ENCODE data around the gene PTPN14.
A peak's percentile ranks its signal among the peaks of the same experiment; 100 is the strongest.
"Not testable (repeated sequence)": the region's sequence is repeated elsewhere in the genome, so short reads cannot be mapped to it uniquely, and the experiment has no call there.

PTPN14 gene

DNA sequence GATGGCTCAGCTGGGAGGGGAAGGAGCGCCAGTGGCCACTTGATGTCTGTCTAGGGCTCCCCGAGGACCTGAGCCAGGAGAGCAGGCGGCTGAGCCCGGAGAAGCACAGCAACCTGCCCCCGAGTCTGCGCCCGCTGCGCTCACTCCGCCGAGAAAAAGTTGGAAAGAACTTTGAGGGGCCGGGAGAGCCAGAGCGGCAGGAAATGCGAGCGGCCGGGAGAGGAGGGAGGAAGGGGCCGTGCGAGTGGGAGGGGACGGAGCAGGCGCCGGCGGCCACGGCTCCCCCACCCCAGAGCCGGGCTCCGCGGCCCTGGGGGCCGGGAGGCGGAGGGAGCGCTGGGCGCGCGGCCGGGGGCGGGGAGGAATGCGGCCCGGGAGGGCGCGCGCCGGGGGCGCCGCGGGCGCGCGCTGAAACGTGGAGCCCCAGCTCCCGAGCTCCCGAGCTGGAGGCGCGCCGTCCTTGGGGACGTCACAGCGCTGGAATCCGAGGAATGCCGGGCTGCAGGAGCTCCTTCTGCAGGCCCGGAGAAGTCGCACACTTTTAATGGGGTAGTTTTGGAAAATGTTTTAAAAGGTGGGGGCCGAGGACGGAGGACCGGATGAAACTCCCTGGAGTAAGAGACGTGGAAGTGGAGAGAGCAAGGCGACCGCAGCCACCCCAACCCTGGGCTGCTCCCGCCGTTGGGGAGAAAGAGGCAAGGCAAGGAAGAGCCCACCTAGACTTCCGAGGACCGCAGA lies at the start of gene PTPN14:
Gene PTPN14 (minus strand): TSS at position 167 of the 738 bp plus-strand sequence. CDS start 86,799 bp downstream, outside the sequence.
- DNase-seq: peak; percentile 93

DNA sequence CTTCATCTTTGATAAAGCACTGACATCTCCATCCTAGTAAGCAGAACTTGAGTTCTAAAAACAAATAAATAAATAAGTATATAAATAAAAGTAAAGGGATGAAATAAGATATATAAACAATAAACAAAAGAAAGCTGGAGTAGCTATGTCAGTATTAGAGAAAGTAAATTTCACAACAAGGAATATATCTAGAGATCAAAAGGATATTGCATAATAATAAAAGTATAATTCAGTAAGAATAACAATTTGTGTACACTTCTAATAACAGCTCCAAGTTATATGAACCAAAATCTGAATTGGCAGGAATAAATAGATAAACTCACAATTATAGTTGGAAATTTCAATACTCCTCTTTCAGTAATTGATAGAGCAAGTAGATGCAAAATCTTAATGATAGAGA lies 41.8 kb upstream of the PTPN14 start:
- DNase-seq: no peak

DNA sequence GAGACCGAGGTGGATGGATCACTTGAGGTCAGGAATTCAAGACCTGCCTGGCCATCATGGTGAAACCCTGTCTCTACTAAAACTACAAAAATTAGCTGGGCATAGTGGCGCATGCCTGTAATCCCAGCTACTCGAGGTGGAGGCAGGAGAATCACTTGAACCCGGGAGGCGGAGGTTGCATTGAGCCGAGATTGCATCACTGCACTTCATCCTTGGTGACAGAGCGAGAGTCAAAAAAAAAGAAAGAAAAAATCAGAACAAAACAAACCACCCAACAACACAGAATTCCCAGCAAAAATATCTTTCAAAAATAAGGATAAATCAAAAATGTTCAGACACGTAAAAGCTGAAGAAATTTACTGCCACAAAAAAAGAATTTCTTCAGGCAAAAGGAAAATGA lies 40.5 kb upstream of the PTPN14 start:
- DNase-seq: not testable (repeated sequence)

DNA sequence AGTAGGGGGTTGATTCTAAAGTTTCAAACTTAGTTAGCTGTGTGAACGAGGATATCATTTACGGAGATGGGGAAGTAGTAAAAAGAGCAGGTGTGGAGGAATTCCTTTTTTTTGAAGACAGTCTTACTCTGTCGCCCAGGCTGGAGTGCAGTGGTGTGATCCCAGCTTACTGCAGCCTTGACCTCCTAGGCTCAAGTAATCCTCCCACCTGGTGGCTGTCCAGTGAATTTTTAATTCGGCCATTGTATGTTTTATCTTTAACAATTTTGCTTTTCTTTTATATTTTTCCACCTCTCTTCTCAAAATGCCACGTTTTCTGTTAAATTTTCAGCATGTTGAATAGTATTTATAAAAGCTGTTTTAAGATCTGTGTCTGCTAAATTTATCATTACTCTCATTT lies 39.3 kb upstream of the PTPN14 start:
- DNase-seq: no peak

DNA sequence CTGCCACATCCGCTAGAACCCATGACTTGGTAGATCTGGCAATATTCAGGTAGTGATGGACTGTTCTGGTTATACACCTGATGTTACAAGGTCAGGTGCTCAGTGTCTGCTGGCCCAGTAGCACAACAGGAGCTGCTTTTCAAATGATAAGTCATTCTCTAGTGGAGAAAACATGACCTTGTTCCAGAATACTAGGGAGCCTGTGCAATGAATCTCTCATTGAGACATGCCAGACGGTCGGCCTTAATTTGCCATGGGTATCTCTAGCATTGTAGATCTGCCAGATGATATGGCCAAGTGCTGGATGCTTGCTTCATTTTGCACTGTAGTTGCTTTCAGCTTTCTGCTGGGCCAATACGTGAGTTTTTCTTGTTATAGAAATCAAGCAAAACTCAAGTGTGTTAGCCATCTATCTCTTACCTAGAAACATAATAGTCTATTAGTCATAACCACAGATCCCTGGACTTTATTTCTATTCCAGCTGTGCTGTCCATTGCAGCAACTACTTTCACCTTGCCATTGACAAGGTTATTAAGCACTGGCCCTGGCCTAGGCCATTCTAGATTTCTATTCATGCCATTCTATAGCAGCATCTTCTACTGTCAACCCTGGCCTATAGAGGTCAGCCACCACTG lies 37.7 kb upstream of the PTPN14 start:
- no peak for DNase-seq

DNA sequence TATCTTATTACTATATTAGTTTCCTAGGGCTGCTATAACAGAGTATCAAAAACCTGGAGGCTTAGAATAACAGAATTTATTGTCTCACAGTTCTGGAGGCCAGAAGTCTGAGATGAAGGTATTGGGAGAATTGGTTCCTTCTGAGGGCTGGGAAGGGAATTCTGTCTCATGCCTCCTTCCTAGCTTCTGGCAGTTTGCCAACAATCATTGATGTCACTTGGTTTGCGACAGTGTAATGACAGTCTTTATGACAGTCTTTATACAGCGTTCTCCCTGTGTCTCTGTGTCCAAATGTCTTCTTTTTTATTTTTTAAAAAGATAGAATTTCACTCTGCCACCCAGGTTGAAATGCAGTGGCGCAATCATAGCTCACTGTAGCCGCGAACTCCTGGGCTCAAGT lies 35.8 kb upstream of the PTPN14 start:
- DNase-seq: no peak

DNA sequence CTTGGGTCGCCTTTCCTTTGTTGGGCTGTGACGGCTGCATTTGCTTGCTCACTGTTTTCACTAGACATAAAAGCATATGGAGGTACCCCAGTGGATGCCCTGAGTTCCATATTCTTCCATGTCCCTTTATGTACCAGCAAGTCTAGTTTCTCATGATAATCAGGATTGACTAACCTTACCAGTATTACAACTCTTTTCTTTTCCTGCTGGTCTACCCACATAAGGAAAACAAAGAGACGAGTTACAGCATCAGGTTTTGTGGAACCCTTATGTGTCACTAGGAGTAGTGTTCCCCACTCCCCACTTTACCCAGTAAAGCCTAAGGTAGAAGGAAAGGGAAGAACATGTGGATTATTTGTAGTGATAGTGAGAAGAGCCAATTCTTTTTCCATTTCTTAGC lies 35.2 kb upstream of the PTPN14 start:
- DNase-seq: no peak

DNA sequence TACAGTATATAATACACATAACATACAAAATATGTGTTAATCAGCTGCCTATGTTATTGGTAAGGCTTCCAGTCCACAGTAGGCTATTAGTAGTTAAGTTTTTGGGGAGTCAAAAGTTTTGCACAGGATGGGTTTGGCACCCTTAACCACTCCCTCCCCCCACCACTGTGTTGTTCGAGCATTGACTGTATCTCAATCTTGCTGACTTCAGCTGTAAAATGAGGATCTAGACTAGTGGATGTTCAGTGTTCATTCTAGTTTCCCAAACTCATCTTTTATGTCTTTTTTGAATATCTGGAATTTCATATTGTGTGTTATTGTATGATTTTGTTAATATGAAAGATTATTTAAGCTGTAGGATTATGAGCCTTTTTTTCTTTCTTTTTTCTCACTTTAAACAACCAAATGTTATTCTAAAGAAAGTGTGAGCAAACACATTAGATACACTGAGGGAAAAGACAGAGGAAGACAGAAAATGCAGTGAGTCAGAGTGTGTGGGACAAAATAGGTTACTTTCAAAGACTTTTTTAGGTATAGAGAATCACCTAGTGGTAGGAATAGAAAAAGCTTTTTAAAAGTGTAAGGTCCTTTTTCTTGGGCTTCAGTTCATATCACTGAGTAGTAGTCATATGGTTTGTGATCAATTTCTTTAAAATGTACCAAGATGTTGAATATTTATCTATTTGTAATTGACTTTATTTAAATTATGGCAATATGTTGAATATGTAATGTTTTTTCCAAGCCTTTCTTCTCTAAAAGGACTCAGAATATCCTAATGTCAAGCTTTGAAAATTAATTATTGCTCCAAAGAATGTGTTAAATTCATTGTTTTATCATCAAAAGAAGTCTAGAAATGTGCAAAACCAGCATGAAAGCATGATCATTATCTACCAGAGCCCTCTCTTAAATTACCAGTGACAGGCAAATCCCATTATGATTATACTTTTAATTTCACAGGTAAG lies 33.7 kb upstream of the PTPN14 start:
- DNase-seq: peak; percentile 85

DNA sequence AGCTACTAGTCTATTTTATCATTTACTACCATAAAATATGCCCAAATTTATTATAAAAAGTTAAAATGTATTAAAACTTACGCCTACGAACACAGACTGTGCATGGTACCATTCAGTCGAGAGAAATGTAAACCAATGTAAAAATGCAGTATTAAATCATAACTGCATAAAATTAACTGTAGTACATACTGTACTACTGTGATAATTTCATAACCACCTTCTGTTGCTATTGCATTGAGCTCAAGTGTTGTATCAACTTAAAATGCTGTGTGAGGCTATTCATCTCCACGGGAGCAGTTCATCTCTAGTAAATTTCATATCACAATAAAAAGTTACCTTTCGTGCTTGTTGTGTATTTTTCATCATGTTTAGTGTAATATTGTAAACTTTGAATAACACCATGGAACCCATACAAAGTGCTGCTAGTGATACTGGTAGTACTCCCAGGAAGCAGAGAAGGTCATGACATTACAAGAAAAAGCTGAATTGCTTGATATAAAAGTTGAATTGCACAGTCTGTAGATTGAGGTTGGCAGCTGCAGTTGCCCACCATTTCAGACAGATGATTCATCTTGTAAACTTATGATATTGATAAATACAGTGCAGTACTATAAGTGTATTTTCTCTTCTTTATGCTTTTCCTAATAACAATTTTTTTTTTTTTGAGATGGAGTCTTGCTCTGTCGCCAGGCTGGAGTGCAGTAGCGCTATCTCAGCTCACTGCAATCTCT lies 32.6 kb upstream of the PTPN14 start:
- no peak for DNase-seq

DNA sequence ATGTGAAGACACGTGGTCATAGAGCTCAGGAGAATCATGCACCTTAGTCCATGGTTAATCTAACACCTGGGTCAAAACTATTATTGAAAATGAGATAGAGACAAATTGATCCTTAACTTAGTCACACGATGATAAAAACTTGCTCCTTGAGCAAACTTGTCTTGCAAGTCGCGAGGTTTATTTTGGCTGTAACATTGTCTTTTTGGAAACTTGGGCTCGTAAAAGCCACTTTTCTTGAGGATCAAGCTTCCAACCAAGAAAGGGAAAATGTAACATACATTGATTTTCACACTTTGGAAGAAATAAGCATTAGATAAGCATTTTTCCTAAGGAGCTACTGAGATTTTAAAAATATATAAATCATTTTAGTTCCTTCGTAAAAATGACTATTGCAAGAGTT lies 31.7 kb upstream of the PTPN14 start:
- no peak for DNase-seq

DNA sequence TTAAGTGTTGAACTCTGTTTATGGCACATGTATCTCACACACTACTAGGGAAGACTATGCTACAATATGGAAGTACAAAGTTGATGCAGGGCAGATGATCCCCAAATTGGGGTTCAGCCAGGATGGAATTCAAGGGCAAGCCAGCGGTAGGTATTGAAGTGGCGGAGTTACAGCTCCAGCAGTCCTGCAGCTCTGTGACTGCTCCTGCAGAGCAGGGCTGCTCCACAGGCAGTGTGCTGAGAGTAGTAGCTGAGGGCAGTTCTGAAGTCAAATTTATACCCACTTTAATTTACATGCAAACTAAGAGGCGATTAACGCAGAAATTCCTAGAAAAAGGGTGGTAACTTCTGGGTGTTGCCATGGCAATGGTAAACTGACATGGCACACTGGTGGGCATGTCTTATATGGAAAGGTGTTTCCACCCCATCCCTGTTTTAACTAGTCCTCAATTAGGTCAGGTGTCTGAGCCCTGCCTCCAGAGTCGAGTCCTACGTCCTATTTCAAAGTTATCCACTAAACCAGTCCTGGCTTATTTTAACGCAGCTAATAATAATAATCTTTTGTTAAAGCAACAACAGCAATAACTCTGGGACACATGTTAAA lies 31.0 kb upstream of the PTPN14 start:
- DNase-seq: no peak

DNA sequence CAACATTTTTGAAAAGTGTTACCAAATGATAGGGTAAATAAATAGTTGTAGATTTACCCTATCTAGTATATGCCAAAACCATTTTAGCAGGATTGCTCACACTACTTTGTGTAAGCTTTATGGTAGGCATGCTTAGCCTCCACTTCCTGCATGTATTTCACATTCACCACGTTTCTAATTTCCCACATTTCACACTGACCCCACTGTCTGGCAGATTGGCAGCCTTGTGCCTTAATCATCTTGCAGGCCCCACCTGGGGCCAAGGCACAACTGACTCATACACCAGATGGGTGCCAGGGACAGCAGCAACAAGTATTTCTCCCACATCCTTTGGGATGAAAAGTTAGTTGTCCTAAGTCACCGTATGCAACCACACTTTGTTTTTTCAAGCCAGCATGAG lies 30.4 kb upstream of the PTPN14 start:
- DNase-seq: peak; percentile 72

DNA sequence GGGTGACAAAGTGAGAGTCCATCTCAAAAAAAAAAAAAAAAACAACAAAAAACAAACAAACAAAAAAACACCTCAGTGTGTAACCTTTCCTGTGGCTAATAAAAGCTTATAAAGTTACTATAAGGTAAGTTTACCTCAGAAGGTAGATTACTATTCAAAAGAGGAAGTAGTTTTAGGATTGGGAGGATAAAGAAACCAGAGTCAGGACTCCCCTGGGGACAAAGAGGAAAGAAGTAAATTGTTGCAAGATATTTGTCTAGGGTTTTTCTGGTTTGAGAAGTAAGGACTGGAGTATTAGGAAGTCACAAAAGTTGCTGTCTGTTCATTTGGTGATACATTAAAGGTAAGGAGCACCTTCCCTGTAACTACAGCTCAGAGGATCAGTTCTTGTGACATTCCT lies 27.8 kb upstream of the PTPN14 start:
- no peak for DNase-seq

DNA sequence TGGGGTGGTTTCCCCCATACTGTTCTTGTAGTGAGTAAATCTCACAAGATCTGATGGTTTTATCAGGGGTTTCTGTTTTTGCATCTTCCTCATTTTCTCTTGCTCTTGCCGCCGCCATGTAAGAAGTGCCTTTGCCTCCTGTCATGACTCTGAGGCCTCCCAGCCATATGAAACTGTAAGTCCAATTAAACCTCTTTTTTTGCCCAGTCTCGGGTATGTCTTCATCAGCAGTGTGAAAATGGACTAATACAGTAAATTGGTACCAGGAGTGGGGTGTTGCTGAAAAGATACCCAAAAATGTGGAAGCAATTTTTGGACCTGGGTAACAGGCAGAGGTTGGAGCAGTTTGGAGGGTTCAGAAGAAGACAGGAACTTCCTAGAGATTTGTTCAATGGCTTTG lies 24.7 kb upstream of the PTPN14 start:
- not testable (repeated sequence) for DNase-seq

DNA sequence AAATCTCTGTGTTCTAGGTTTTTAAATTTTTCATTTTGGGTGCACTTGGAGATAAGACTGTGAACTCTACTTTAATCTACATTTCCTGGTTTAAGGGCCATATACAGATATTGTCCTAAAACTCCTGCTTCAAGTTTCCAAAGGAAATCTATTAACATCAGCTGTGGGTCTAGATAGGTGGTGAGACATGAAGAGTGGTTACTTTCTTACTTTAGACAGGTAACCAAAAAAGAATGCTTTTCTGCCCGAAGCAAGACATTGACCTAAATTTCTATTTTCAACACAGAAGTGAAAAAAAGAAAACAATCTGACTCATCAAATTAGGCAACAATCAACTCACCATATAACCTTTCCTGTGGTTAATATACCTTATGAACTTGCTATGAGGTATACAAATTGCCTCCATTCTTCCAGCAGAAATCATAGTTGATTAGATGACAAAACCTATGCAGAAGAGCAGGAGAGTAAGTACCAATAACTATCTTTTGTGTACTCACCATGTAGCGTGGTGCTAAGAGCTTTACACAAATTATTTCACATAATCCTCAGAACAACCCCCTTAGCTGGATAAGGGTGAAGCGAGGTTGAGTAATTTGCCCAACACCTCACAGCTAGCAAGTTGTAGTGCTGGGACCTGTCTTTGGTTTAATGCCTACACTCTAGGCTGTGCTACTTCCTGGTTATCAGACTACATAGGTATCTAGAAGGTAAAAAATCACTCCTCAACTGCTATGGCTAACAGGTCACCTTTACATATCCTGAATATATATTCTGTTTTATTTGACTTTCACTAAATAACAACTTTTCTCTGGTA lies 23.4 kb upstream of the PTPN14 start:
- no peak for DNase-seq

DNA sequence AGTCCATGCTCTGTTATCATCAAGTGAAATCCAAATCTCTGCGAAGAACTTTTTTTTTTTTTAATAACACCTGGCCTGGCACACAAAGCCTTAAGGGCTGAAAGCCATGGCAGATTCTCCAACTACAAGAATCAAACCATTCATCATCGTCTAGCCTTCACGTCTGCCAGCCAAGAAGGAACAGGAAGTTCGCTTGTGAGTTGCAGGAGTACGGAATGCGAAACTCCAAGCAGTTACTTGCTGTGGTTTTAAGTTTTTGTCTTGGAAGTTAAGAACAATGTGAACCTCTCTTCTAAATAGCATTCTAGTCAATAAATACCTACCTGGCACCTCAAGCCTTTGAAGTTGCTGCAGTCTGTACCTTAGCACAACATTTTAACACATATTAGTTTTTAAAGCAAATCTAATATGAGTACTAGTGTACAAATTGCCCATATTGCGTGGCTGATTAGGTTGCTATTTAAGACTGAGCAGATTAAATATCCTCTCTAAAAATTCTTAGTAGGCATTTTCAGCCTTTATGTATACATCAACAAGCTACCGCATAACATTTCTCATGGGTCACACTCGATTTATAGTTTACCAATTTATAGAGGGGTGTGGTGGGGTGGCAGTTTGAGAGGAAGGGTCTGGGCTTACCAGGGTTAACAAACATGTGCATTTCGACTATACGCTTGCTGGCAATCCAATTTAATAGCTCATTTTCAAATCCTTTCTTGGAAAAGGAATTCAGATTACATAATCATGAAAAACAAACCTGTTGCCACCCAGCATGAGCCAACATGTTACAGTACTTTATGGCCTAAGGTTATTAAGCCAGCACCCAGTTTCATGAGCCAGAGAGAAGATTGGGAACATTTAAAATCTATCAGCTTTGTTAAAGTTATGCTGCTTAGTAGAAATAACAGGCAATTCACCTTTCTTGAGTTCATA lies 22.2 kb upstream of the PTPN14 start:
- peak; percentile 19 for DNase-seq

DNA sequence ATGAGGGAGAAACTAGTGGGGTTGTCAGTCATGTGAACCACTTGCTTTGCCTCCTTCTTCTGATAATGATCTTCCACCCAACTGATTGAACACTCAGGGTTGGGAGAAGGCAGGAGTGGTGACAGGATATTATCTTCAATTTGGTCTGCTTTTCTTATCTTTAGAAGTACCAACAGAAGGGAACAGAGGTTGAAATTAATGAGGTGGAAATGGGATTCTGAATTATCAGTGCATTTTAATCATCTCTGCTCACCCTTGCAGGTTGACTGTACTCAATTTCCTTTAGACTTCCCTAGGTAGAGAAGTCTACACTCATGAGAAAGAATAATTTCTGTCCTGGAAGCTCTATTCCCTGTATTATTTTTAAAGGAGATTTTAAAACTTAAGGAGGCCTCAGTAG lies 19.9 kb upstream of the PTPN14 start:
- peak; percentile 32 for DNase-seq

DNA sequence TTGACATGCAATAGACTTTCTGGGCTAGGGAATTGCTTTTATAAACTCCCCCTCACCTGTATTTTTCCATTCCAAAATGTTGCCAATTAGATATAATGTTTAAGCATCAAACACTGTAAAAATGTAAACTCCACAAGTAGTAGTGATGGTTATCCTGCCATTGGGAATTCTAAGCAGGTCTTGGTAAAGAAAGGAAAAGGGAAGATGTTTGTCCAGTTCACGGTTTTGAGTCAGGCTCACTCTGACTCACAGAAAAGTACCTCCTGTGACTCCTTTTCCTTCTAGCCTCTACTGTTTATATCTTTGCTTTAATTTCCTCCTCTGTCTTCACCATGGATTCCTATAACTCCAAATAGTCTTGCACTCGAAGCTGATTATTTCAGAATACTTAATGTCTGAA lies 19.0 kb upstream of the PTPN14 start:
- DNase-seq: peak; percentile 77

DNA sequence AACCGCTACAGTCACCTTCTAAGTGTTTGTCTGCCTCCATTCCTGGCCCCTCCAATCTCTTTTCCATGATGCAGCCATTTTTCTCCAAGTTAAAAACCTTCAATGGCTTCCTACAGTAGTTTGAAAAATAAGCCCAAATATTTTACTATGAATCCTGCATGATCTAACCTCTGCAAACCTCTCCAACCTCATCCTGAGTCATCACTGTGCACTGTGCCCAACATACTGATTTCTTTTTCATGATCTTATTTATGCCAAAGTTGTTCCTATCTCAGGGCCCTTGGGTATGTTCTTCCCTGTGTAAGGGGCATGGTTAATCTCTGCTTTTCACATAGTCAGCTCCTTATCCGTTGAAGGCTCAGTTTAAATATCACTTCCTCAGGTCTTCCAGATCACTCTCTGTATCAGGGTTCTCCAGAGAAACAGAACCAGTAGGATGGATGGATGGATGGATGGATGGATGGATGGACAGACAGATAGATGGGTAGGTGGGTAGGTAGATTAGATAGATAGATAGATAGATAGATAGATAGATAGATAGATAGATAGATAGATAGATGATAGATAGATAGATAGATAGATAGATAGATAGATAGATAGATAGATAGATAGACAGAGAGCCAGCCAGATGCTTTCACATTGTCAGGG lies 18.1 kb upstream of the PTPN14 start:
- peak; percentile 42 for DNase-seq

DNA sequence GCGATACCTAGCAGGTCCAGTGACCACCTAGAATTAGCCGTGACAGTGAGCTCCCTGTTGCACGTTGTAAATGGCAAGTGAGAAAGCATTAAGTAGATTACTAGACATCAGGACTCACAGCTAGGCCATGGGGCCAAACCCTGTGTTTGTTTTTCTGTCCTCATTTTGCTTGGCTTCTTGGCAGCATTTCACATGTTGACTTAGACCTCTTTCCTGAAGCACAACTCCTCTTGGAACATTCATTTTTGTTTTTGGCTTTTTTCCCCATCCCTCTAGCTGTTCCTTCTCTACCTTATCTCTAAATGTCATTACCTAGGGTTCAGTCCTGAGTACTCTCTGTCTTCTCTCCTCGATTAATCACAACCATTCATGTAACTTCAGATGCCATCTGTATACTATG lies 16.9 kb upstream of the PTPN14 start:
- DNase-seq: no peak
